Natural killer cell (primary cell): ENCODE data around the gene CASP2. TPM values are rescaled to one million over a fixed set of nuclear protein-coding genes. Genes with fewer than 3 reads are reported as not detected.
A peak's percentile ranks its signal among the peaks of the same experiment; 100 is the strongest.

Experiments
- ATAC-seq, 3 donors: fragments of 150-1000 bp in 2 of 3; fragments of 200-7000 bp in 1 of 3; cut with Tn5 transposase; 1 replicate in 1 of 3; 2 replicates in 2 of 3; pipeline ENCODE4 v1.10.0; 2021; ENCODE audit warnings: mild to moderate bottlenecking in 2 of 3, moderate library complexity in 2 of 3
- DNase-seq, 2 donors: peaks; one replicate each; pipeline versions ENCODE4 v3.0.0 to v3.0.0-alpha.2; 2013 to 2021; ENCODE audit warnings: mixed read lengths in 1 of 2
- H3K27ac ChIP-seq: one replicate; pipeline ENCODE4 v1.5.1; 2013; ENCODE audit warnings: mild to moderate bottlenecking, low read length
- H3K27me3 ChIP-seq: one replicate; pipeline ENCODE4 v1.6.1; 2013; ENCODE audit warnings: low read length; ENCODE audit not compliant: control insufficient read depth, insufficient read depth
- H3K36me3 ChIP-seq: one replicate; pipeline ENCODE4 v1.6.1; 2013; ENCODE audit warnings: low read length; ENCODE audit not compliant: control insufficient read depth, insufficient read depth
- H3K4me1 ChIP-seq: one replicate; pipeline ENCODE4 v1.6.1; 2013; ENCODE audit warnings: low read length; ENCODE audit not compliant: control insufficient read depth, insufficient read depth
- H3K4me3 ChIP-seq: one replicate; pipeline ENCODE4 v1.5.1; 2013; ENCODE audit warnings: low read length
- H3K9me3 ChIP-seq: one replicate; pipeline ENCODE4 v1.6.1; 2013; ENCODE audit warnings: low read length; ENCODE audit not compliant: control insufficient read depth, insufficient read depth
- H3K27ac Mint-ChIP-seq, 2 donors: one replicate each; pipeline ENCODE4 v1.8.0; 2022; ENCODE audit warnings: mild to moderate bottlenecking in 2 of 2, mixed read lengths in 2 of 2, moderate library complexity in 1 of 2
- H3K27me3 Mint-ChIP-seq, 2 donors: one replicate each; pipeline ENCODE4 v1.8.0; 2022; ENCODE audit warnings: low read depth in 2 of 2, mixed read lengths in 2 of 2
- H3K36me3 Mint-ChIP-seq: one replicate; pipeline ENCODE4 v1.8.0; 2022; ENCODE audit warnings: mixed read lengths
- H3K4me1 Mint-ChIP-seq, 2 donors: one replicate each; pipeline ENCODE4 v1.8.0; 2022; ENCODE audit warnings: mixed read lengths in 2 of 2
- H3K4me3 Mint-ChIP-seq: one replicate; pipeline ENCODE4 v1.8.0; 2022; ENCODE audit warnings: mild to moderate bottlenecking, moderate library complexity, mixed read lengths
- H3K9me3 Mint-ChIP-seq, 2 donors: one replicate each; pipeline ENCODE4 v1.8.0; 2022; ENCODE audit warnings: mixed read lengths in 2 of 2
- WGBS: methylation state at CpG from one replicate; pipeline ENCODE4 v1.1.7; 2013; ENCODE audit warnings: missing lambda C conversion rate; ENCODE audit not compliant: insufficient coverage; 5-methylcytosine and 5-hydroxymethylcytosine counted together
- intact Hi-C: fragments of 100-400 bp; cut with micrococcal nuclease; formaldehyde crosslinking; loops from one replicate; pipeline ENCODE4 v1.14.2; 2022
- total RNA-seq, 4 donors: library from RNA; stranded (reverse); fragments of 120-200 nt in 1 of 4; gene quantifications; one replicate each; pipeline versions ENCODE4 v1.2.3 to v1.2.4, GENCODE V29; 2013 to 2022
- TF ChIP-seq, protein P1 (sequence below): fragments of 200-600 bp; IDR thresholded peaks from one replicate; pipeline ENCODE4 v1.8.0; 2022; ENCODE audit warnings: antibody characterized with exemption

The CASP2 gene
- total RNA-seq, 3 donors from 2014 or later (not counting 1 experiment from before 2014, with no cell fraction given) = 36.7 to 60.5 (median 54.7) TPM

DNA sequence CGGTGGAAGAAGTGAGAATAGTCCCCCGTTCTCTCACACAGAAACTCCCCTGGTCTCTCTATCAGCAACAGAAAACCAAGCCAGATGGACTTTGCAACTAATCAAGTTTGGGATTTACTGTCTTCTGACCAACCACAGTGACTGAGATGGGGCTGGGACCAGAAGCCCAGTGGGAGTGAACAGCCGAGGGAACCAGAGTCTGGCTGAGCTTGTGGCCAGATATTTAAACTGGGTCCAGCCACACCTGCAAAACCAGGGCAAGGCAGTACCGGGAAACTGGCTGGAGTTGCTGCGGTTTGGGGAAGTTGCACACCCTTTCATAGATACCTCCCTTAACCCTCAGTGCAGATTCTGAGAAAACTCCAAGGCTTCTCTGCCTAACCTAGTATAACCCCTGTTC, 18.9 kb upstream of the CASP2 start:
- H3K27me3 Mint-ChIP-seq = no peaks in the 10 kb centered on the region
- Histone ChIP-seq H3K36me3 (peaks cover 42% of the 10 kb centered on the region), H3K27me3 (no peaks in the 10 kb centered on the region), H3K4me1 (peaks cover 10% of the 10 kb centered on the region), H3K27ac (no peak overlapping the region), H3K9me3 (no peaks in the 10 kb centered on the region), H3K4me3 (no peak overlapping the region)
- TF ChIP-seq, protein P1, sequence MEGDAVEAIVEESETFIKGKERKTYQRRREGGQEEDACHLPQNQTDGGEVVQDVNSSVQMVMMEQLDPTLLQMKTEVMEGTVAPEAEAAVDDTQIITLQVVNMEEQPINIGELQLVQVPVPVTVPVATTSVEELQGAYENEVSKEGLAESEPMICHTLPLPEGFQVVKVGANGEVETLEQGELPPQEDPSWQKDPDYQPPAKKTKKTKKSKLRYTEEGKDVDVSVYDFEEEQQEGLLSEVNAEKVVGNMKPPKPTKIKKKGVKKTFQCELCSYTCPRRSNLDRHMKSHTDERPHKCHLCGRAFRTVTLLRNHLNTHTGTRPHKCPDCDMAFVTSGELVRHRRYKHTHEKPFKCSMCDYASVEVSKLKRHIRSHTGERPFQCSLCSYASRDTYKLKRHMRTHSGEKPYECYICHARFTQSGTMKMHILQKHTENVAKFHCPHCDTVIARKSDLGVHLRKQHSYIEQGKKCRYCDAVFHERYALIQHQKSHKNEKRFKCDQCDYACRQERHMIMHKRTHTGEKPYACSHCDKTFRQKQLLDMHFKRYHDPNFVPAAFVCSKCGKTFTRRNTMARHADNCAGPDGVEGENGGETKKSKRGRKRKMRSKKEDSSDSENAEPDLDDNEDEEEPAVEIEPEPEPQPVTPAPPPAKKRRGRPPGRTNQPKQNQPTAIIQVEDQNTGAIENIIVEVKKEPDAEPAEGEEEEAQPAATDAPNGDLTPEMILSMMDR = no peak
- ATAC-seq = no peak
- no peak for DNase-seq
- peak overlapping the region in 1 of 2 donors; percentile 14 for H3K27ac Mint-ChIP-seq
- intact Hi-C loops = no loop called here
- no peaks in the 10 kb centered on the region for H3K9me3 Mint-ChIP-seq
- no peak overlapping the region for H3K4me3 Mint-ChIP-seq
- H3K4me1 Mint-ChIP-seq = peaks cover 16 to 19% of the 10 kb centered on the region in 2 donors
- 53% methylated on average over 5 of the region's 5 CpGs for WGBS
- no peaks in the 10 kb centered on the region for H3K36me3 Mint-ChIP-seq

DNA sequence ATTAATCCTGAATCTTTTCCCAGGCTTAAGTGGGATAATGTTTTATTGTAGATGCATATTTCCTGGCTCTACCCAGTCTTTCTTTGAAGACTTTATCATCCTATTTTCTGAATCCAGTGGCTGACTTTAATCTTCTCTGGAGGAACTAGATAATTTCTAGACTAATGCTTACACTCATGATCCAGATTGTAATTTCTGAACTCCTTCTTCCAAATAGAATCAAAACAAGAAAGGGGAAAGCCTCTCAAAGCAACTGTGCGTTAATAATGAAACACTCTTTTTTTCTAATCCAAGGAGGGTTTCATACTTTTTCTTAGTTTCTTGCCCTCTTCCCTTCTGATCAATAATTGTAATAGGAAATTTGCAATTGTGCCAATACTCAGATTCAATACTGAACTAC, 16.9 kb upstream of the CASP2 start:
- Histone ChIP-seq H3K27me3 (no peaks in the 10 kb centered on the region), H3K27ac (no peak overlapping the region)

DNA sequence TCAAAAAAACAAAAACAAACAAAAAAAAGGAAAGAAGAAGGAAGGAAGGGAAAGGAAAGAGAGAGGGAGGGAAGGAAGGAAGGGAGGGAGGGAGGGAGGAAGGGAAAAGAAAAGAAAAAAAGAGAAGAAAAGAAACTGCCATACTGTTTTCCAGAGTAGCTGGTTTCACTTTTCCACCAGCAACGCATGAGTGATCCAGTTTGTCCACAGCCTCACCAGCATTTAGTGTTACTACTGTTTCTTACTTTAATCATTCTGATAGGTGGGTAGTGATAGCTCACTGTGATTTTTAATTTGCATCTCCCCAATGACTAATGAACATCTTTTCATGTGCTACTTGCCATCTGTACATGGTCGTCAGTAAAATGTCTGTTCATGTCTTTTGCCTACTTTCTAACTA, 15.3 kb upstream of the CASP2 start:
- WGBS = 67% methylated on average over 1 of the region's 2 CpGs
- H3K27ac ChIP-seq = no peak overlapping the region
- intact Hi-C loops = no loop called here
- H3K9me3 Mint-ChIP-seq = no peaks in the 10 kb centered on the region
- H3K27ac Mint-ChIP-seq = no peak overlapping the region
- H3K36me3 ChIP-seq = peaks cover 22% of the 10 kb centered on the region
- H3K9me3 ChIP-seq = no peaks in the 10 kb centered on the region
- ATAC-seq = no peak
- H3K4me1 ChIP-seq = no peaks in the 10 kb centered on the region
- no peaks in the 10 kb centered on the region for H3K4me1 Mint-ChIP-seq
- H3K27me3 Mint-ChIP-seq = no peaks in the 10 kb centered on the region
- H3K4me3 ChIP-seq = no peak overlapping the region
- TF ChIP-seq, protein P1 = no peak
- no peak for DNase-seq
- no peaks in the 10 kb centered on the region for H3K27me3 ChIP-seq
- H3K4me3 Mint-ChIP-seq = no peak overlapping the region
- H3K36me3 Mint-ChIP-seq = no peaks in the 10 kb centered on the region

More for the DNA sequence above, 16.9 kb upstream of the CASP2 start:
- no peaks in the 10 kb centered on the region for H3K9me3 Mint-ChIP-seq
- no peaks in the 10 kb centered on the region for H3K4me1 ChIP-seq
- WGBS = no CpG with 5 or more reads among the region's 1 CpG
- no peak overlapping the region for H3K4me3 Mint-ChIP-seq
- intact Hi-C loops = no loop called here
- peaks cover 34% of the 10 kb centered on the region for H3K36me3 ChIP-seq
- H3K27me3 Mint-ChIP-seq = no peaks in the 10 kb centered on the region
- no peak overlapping the region for H3K4me3 ChIP-seq
- TF ChIP-seq, protein P1 = no peak
- no peak for ATAC-seq
- H3K4me1 Mint-ChIP-seq = peaks cover 2% of the 10 kb centered on the region in 2 donors
- no peak for DNase-seq
- no peak overlapping the region for H3K27ac Mint-ChIP-seq
- H3K36me3 Mint-ChIP-seq = no peaks in the 10 kb centered on the region
- no peaks in the 10 kb centered on the region for H3K9me3 ChIP-seq
